Measurements from ENCODE around the gene RNF141. TPM values are rescaled to one million over a fixed set of nuclear protein-coding genes. Genes with fewer than 3 reads are reported as not detected.

Gene RNF141
- total RNA-seq, 4 donors from 2014 or later: 28.1 to 35.1 (median 33.5) TPM

- Histone ChIP-seq H3K4me3 (no peak overlapping the region), H3K36me3 (peaks cover 0 to 11% (median 0%) of the 10 kb centered on the region in 3 donors), H3K9me3 (no peaks in the 10 kb centered on the region), H3K27ac (peak overlapping the region; percentile 55 to 94 (median 78)), H3K4me1 (peaks cover 0 to 23% (median 6%) of the 10 kb centered on the region in 4 donors), H3K27me3 (no peaks in the 10 kb centered on the region)
- TF ChIP-seq, protein P1, sequence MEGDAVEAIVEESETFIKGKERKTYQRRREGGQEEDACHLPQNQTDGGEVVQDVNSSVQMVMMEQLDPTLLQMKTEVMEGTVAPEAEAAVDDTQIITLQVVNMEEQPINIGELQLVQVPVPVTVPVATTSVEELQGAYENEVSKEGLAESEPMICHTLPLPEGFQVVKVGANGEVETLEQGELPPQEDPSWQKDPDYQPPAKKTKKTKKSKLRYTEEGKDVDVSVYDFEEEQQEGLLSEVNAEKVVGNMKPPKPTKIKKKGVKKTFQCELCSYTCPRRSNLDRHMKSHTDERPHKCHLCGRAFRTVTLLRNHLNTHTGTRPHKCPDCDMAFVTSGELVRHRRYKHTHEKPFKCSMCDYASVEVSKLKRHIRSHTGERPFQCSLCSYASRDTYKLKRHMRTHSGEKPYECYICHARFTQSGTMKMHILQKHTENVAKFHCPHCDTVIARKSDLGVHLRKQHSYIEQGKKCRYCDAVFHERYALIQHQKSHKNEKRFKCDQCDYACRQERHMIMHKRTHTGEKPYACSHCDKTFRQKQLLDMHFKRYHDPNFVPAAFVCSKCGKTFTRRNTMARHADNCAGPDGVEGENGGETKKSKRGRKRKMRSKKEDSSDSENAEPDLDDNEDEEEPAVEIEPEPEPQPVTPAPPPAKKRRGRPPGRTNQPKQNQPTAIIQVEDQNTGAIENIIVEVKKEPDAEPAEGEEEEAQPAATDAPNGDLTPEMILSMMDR (IDR thresholded peaks at IDR 0.05): no peak
- no peak for TF ChIP-seq POLR2A (IDR thresholded peaks at IDR 0.05)
- peak in 2 of 3 donors; percentile 73 to 83 for DNase-seq
These were observed 52.7 kb downstream of the RNF141 start for GRCh38 chr11:10488121-10488933.

DNA sequence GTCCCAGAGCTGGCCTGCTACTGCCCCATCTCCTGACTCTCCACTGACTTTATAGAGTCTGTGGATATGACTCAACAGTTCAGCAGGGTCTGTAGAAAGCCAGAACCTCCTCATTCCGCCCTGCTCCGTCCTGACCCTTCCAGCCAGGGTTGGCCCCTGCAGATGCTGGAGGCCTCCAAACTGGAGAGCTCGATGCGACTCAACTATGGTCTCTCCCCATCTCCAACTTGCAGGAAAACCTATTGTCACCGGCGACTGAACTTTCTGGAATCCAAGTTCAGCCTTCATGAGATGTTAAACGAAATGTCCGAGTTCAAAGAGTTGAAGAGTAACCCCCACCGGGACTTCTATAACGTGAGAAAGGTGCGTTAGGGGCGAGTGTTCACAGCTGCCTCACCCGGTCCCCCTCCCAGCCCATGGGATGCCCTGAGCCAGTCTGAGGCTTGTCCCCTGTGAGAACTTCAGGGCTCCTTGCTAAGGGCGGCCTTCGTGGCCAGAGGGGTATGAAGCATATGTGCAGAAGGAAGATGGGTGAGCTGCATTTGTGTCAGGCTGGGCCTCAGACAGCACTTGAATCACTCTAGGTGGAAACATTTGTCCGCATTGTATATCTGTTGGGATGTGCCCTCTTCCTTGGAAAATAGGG is 53.9 kb downstream of the RNF141 start:
- Histone ChIP-seq H3K27me3 (no peaks in the 10 kb centered on the region), H3K27ac (no peak overlapping the region), H3K9me3 (no peaks in the 10 kb centered on the region), H3K4me3 (no peak overlapping the region), H3K4me1 (peaks cover 0 to 23% (median 6%) of the 10 kb centered on the region in 4 donors), H3K36me3 (peaks cover 0 to 4% (median 0%) of the 10 kb centered on the region in 3 donors)
- DNase-seq: peak in 1 of 3 donors; percentile 21
- TF ChIP-seq, protein P1 (IDR thresholded peaks at IDR 0.05): no peak
- TF ChIP-seq POLR2A (IDR thresholded peaks at IDR 0.05): no peak

GRCh38 chr11:10486161-10486840 is 54.7 kb downstream of the RNF141 start:
- H3K4me3 ChIP-seq: no peak overlapping the region
- DNase-seq: peak in 1 of 3 donors; percentile 40
- H3K36me3 ChIP-seq: peaks cover 0 to 4% (median 0%) of the 10 kb centered on the region in 3 donors
- no peak overlapping the region for H3K27ac ChIP-seq
- TF ChIP-seq, protein P1 (IDR thresholded peaks at IDR 0.05): no peak
- no peak for TF ChIP-seq POLR2A (IDR thresholded peaks at IDR 0.05)
- no peaks in the 10 kb centered on the region for H3K9me3 ChIP-seq
- H3K27me3 ChIP-seq: no peaks in the 10 kb centered on the region
- H3K4me1 ChIP-seq: peaks cover 0 to 23% (median 6%) of the 10 kb centered on the region in 4 donors

DNA sequence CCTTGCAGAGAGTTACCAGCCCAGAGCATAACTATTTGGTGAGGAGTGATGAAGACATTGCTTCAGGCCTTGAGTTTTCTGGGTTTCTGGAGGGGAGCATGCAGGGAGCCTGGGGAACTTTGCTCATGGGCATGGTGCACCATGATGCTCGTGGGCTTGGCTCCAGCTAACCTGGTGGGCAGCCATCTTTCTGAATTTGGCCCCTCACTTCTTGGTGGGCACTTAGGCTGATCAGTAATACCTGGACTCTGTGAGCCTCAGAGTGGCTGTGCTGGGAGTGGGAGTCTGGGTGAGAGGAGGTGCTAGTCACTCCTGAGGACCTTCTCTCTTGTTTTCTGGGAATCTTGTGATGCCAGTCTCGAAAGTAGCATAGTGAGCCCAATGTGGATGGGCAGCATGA is 55.3 kb downstream of the RNF141 start:
- TF ChIP-seq, protein P1 (IDR thresholded peaks at IDR 0.05): no peak
- no peak for TF ChIP-seq POLR2A (IDR thresholded peaks at IDR 0.05)
- H3K36me3 ChIP-seq: peaks cover 0 to 4% (median 0%) of the 10 kb centered on the region in 3 donors
- no peak for DNase-seq
- H3K27ac ChIP-seq: no peak overlapping the region
- no peaks in the 10 kb centered on the region for H3K27me3 ChIP-seq
- no peak overlapping the region for H3K4me3 ChIP-seq
- peaks cover 0 to 18% (median 6%) of the 10 kb centered on the region in 4 donors for H3K4me1 ChIP-seq
- no peaks in the 10 kb centered on the region for H3K9me3 ChIP-seq

- DNase-seq: peak in 1 of 3 donors; percentile 32
- Histone ChIP-seq H3K27me3 (no peaks in the 10 kb centered on the region), H3K4me1 (peaks cover 0 to 10% (median 6%) of the 10 kb centered on the region in 4 donors), H3K36me3 (peaks cover 0 to 4% (median 0%) of the 10 kb centered on the region in 3 donors), H3K27ac (no peak overlapping the region), H3K9me3 (no peaks in the 10 kb centered on the region), H3K4me3 (no peak overlapping the region)
- TF ChIP-seq, protein P1 (IDR thresholded peaks at IDR 0.05): no peak
- TF ChIP-seq POLR2A (IDR thresholded peaks at IDR 0.05): no peak
These were observed 56.4 kb downstream of the RNF141 start for GRCh38 chr11:10484461-10485180.

Data from Peyer's patch (tissue), 4 donors.